Upper lobe of left lung (tissue), 4 donors: ENCODE results near the gene METTL15.

ENCODE experiments used
- POLR2A ChIP-seq, 4 donors: fragments of 450-650 bp; IDR thresholded peaks; one replicate each; pipeline ENCODE4 v1.5.1; 2016 to 2017; ENCODE audit warnings: antibody characterized with exemption in 4 of 4, mild to moderate bottlenecking in 2 of 4
- POLR2AphosphoS5 ChIP-seq, 2 donors: sonication (generic); formaldehyde crosslinking; IDR thresholded peaks; one replicate each; pipeline ENCODE4 v1.5.1; 2017; ENCODE audit warnings: antibody characterized with exemption in 2 of 2
- TF ChIP-seq, protein P1 (sequence below), 6 experiments: fragments of 450-650 bp in 4 of 6; fragments of 200-600 bp in 2 of 6; sonication (generic) in 2 of 6; IDR thresholded peaks; one replicate each; pipeline ENCODE4 v1.5.1; 2016 to 2019; ENCODE audit warnings: antibody characterized with exemption in 6 of 6

DNA sequence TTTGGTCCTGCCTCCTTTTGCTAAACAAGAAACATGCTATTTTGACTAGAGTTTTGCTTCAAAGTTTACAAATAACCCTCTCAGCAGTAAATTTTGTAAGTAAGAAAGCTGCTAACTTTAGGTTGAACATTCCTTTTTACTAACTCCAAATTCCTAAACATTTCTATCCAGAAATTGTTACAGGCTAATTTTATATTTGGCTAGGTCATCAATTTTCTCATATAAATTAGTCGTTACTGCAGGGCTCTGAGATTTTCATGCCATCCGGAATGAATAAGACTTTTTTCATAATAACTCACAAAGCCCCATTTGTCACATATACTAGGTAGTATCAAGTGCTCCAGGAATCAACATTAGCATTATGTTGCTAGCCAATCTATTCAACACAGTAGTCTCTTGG lies 143.1 kb downstream of the METTL15 start:
- TF ChIP-seq, protein P1, sequence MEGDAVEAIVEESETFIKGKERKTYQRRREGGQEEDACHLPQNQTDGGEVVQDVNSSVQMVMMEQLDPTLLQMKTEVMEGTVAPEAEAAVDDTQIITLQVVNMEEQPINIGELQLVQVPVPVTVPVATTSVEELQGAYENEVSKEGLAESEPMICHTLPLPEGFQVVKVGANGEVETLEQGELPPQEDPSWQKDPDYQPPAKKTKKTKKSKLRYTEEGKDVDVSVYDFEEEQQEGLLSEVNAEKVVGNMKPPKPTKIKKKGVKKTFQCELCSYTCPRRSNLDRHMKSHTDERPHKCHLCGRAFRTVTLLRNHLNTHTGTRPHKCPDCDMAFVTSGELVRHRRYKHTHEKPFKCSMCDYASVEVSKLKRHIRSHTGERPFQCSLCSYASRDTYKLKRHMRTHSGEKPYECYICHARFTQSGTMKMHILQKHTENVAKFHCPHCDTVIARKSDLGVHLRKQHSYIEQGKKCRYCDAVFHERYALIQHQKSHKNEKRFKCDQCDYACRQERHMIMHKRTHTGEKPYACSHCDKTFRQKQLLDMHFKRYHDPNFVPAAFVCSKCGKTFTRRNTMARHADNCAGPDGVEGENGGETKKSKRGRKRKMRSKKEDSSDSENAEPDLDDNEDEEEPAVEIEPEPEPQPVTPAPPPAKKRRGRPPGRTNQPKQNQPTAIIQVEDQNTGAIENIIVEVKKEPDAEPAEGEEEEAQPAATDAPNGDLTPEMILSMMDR (IDR thresholded peaks at IDR 0.05): no peak
- no peak for TF ChIP-seq POLR2A (IDR thresholded peaks at IDR 0.05)
- TF ChIP-seq POLR2AphosphoS5 (IDR thresholded peaks at IDR 0.05): no peak
